Esophagus muscularis mucosa (tissue), 4 donors: ENCODE measurements around the gene BACE2.
A peak's percentile ranks its signal among the peaks of the same experiment; 100 is the strongest.

Source experiments
- EP300 ChIP-seq: sonication (generic); formaldehyde crosslinking; IDR thresholded peaks from one replicate; pipeline ENCODE4 v1.6.1; 2017; ENCODE audit warnings: antibody characterized with exemption
- POLR2A ChIP-seq: fragments of 450-650 bp; IDR thresholded peaks from one replicate; pipeline ENCODE4 v1.6.1; 2017; ENCODE audit warnings: antibody characterized with exemption, moderate library complexity, mild to moderate bottlenecking, low read depth
- POLR2AphosphoS5 ChIP-seq, 2 donors: sonication (generic); formaldehyde crosslinking; IDR thresholded peaks; one replicate each; pipeline ENCODE4 v1.6.1; 2017; ENCODE audit warnings: antibody characterized with exemption in 2 of 2
- TF ChIP-seq, protein P1 (sequence below), 3 experiments: fragments of 200-600 bp in 2 of 3; fragments of 450-650 bp in 1 of 3; sonication (generic) in 2 of 3; IDR thresholded peaks; one replicate each; pipeline ENCODE4 v1.5.1; 2017 to 2019; ENCODE audit warnings: antibody characterized with exemption in 3 of 3, mild to moderate bottlenecking in 2 of 3, moderate library complexity in 1 of 3

GRCh38 chr21:41207401-41208375 lies 39.7 kb downstream of the BACE2 start:
- TF ChIP-seq, protein P1, sequence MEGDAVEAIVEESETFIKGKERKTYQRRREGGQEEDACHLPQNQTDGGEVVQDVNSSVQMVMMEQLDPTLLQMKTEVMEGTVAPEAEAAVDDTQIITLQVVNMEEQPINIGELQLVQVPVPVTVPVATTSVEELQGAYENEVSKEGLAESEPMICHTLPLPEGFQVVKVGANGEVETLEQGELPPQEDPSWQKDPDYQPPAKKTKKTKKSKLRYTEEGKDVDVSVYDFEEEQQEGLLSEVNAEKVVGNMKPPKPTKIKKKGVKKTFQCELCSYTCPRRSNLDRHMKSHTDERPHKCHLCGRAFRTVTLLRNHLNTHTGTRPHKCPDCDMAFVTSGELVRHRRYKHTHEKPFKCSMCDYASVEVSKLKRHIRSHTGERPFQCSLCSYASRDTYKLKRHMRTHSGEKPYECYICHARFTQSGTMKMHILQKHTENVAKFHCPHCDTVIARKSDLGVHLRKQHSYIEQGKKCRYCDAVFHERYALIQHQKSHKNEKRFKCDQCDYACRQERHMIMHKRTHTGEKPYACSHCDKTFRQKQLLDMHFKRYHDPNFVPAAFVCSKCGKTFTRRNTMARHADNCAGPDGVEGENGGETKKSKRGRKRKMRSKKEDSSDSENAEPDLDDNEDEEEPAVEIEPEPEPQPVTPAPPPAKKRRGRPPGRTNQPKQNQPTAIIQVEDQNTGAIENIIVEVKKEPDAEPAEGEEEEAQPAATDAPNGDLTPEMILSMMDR (IDR thresholded peaks at IDR 0.05): no peak
- TF ChIP-seq POLR2AphosphoS5 (IDR thresholded peaks at IDR 0.05) (peak; percentile 49 to 56), POLR2A (no peak), EP300 (no peak)
